Measurements from ENCODE around the gene PRKCD.

PRKCD gene

GRCh38 chr3:53211706-53212702 lies 51.0 kb downstream of the PRKCD start:
- H3K4me3 ChIP-seq (ENCODE audit: control insufficient read depth, low read depth, low read length): no peak overlapping the region
- no peak for DNase-seq (ENCODE audit: low read depth)
- TF ChIP-seq, protein P1, sequence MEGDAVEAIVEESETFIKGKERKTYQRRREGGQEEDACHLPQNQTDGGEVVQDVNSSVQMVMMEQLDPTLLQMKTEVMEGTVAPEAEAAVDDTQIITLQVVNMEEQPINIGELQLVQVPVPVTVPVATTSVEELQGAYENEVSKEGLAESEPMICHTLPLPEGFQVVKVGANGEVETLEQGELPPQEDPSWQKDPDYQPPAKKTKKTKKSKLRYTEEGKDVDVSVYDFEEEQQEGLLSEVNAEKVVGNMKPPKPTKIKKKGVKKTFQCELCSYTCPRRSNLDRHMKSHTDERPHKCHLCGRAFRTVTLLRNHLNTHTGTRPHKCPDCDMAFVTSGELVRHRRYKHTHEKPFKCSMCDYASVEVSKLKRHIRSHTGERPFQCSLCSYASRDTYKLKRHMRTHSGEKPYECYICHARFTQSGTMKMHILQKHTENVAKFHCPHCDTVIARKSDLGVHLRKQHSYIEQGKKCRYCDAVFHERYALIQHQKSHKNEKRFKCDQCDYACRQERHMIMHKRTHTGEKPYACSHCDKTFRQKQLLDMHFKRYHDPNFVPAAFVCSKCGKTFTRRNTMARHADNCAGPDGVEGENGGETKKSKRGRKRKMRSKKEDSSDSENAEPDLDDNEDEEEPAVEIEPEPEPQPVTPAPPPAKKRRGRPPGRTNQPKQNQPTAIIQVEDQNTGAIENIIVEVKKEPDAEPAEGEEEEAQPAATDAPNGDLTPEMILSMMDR (IDR thresholded peaks at IDR 0.05; ENCODE audit: control insufficient read depth, insufficient read depth, low read depth, low read length, missing control alignments): no peak

DNA sequence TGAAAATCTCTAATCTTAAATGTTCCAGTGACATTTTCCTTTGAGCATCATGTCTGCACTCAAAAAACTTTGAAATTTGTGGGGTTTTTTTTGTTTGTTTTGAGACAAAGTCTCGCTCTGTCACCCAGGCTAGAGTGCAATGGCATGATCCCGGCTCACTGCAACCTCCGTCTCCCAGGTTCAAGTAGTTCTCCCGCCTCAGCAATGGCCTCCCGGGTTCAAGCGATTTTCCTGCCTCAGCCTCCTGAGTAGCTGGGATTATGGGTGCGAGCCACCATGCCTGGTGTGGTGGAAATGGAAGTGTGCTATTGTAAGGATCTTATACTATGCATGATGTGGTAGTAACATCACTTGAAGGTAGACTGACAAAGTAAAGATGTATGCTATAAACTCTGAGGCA lies 52.3 kb downstream of the PRKCD start:
- no peak overlapping the region for H3K4me3 ChIP-seq (ENCODE audit: control insufficient read depth, low read depth, low read length)
- no peak for DNase-seq (ENCODE audit: low read depth)
- TF ChIP-seq, protein P1 (IDR thresholded peaks at IDR 0.05; ENCODE audit: control insufficient read depth, insufficient read depth, low read depth, low read length, missing control alignments): no peak

DNA sequence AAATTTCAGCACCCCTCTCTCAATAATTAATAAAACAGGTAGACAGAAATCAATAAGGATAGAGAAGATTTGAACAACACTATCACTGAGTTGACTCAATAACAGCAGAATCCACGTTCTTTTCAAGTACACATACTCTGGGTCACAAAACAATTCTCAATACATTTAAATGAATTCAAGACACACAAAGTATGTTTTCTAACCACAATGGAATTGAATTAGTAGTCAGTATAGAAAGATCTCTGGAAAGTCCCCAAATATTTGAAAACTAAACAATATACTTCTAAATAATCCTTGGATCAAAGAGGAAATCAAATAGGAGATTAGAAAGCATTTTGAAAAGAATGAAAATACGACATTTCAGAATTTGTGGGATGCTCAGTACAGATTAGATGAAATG lies 54.8 kb downstream of the PRKCD start:
- TF ChIP-seq, protein P1 (IDR thresholded peaks at IDR 0.05; ENCODE audit: control insufficient read depth, insufficient read depth, low read depth, low read length, missing control alignments): no peak
- DNase-seq (ENCODE audit: low read depth): no peak
- no peak overlapping the region for H3K4me3 ChIP-seq (ENCODE audit: control insufficient read depth, low read depth, low read length)

DNA sequence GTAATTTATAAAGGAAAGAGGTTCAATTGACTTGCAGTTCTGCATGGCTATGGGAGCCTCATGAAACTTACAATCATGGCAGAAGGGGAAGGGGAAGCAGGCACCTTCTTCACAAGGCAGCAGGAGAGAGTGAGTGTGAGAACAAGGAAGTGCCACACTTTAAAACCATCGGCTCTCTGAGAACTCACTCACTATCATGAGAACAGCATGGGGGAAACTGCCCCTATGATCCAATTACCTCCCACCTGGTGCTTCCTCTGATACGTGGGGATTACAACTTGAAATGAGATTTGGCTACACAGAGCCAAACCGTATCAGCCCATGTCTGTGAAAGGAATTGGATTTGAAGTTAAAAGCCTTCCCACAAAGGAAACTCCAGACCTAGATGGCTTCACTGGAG lies 55.7 kb downstream of the PRKCD start:
- H3K4me3 ChIP-seq (ENCODE audit: control insufficient read depth, low read depth, low read length): no peak overlapping the region
- DNase-seq (ENCODE audit: low read depth): no peak
- TF ChIP-seq, protein P1 (IDR thresholded peaks at IDR 0.05; ENCODE audit: control insufficient read depth, insufficient read depth, low read depth, low read length, missing control alignments): no peak

DNA sequence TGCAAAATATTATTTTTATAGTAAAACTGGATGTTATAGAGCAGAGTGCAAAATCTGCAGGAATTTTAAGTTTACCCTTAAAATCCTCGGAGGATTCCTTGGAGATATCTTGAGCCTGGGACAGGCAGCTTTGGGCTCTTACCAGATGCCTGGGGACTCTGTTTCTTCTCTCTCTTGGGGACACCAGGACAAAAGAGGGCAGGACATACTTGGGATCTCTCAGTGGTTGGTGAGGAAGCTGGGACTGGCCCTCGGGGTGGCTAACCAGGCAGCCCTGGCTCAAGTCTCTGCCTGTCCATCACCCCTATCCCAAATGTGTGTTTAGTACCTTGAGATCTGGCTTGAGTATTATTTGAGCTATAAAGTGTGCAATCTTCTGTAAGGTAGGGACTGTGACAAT lies 56.2 kb downstream of the PRKCD start:
- TF ChIP-seq, protein P1 (IDR thresholded peaks at IDR 0.05; ENCODE audit: control insufficient read depth, insufficient read depth, low read depth, low read length, missing control alignments): no peak
- DNase-seq (ENCODE audit: low read depth): no peak
- no peak overlapping the region for H3K4me3 ChIP-seq (ENCODE audit: control insufficient read depth, low read depth, low read length)

- H3K4me3 ChIP-seq (ENCODE audit: control insufficient read depth, low read depth, low read length): no peak overlapping the region
- TF ChIP-seq, protein P1 (IDR thresholded peaks at IDR 0.05; ENCODE audit: control insufficient read depth, insufficient read depth, low read depth, low read length, missing control alignments): no peak
- no peak for DNase-seq (ENCODE audit: low read depth)
Measured at GRCh38 chr3:53218131-53218530, 57.1 kb downstream of the PRKCD start.
